H9 (cell line): Measurements from ENCODE around the gene ASS1. TPM values are rescaled to one million over a fixed set of nuclear protein-coding genes. Genes with fewer than 3 reads are reported as not detected.

ENCODE experiments used
- DNase-seq: peaks from one replicate; pipeline ENCODE4 v3.0.0-alpha.2; 2017
- H2AFZ ChIP-seq: one replicate; pipeline ENCODE4 v1.6.1; 2013; ENCODE audit warnings: mild to moderate bottlenecking, low read length, control low read depth, moderate library complexity
- H2AK5ac ChIP-seq: 2 replicates; pipeline ENCODE4 v1.6.1; 2013; ENCODE audit warnings: low read length, control low read depth, mixed read lengths; ENCODE audit not compliant: insufficient read length
- H2BK120ac ChIP-seq: one replicate; pipeline ENCODE4 v1.6.1; 2013; ENCODE audit warnings: low read depth, mild to moderate bottlenecking, low read length, control low read depth, inconsistent platforms; ENCODE audit not compliant: poor library complexity, severe bottlenecking
- H2BK12ac ChIP-seq: 2 replicates; pipeline ENCODE4 v1.6.1; 2013; ENCODE audit warnings: low read length, control low read depth, mixed read lengths, low read depth; ENCODE audit not compliant: insufficient read length
- H2BK15ac ChIP-seq: 2 replicates; pipeline ENCODE4 v1.6.1; 2013; ENCODE audit warnings: low read depth, low read length, control low read depth
- H2BK20ac ChIP-seq: one replicate; pipeline ENCODE4 v1.6.1; 2013; ENCODE audit warnings: low read depth, mild to moderate bottlenecking, low read length, control low read depth, inconsistent platforms; ENCODE audit not compliant: poor library complexity, severe bottlenecking
- H2BK5ac ChIP-seq: 2 replicates; pipeline ENCODE4 v1.6.1; 2013; ENCODE audit warnings: low read length, control low read depth, mixed read lengths; ENCODE audit not compliant: insufficient read length
- H3K14ac ChIP-seq: 2 replicates; pipeline ENCODE4 v1.6.1; 2013; ENCODE audit warnings: low read length, control low read depth; ENCODE audit not compliant: insufficient read depth
- H3K18ac ChIP-seq: 2 replicates; pipeline ENCODE4 v1.6.1; 2013; ENCODE audit warnings: low read depth, mild to moderate bottlenecking, mixed read lengths, low read length, control low read depth; ENCODE audit not compliant: insufficient read length
- H3K23ac ChIP-seq: 2 replicates; pipeline ENCODE4 v1.6.1; 2013; ENCODE audit warnings: low read length, control low read depth, mixed read lengths, low read depth; ENCODE audit not compliant: insufficient read length
- H3K23me2 ChIP-seq: 2 replicates; pipeline ENCODE4 v1.6.1; 2013; ENCODE audit warnings: low read depth, mild to moderate bottlenecking, mixed read lengths, low read length, control low read depth; ENCODE audit not compliant: insufficient read length, poor library complexity, severe bottlenecking
- H3K27ac ChIP-seq: 2 replicates; pipeline ENCODE4 v1.5.1; 2013; ENCODE audit warnings: low read length, control low read depth, mixed read lengths, low read depth; ENCODE audit not compliant: insufficient read length
- H3K27me3 ChIP-seq: 2 replicates; pipeline ENCODE4 v1.6.1; 2013; ENCODE audit warnings: low read length, control low read depth, inconsistent platforms; ENCODE audit not compliant: insufficient read depth
- H3K4ac ChIP-seq: 2 replicates; pipeline ENCODE4 v1.6.1; 2013; ENCODE audit warnings: low read depth, mild to moderate bottlenecking, control low read depth, inconsistent platforms, low read length, moderate library complexity
- H3K4me1 ChIP-seq: 2 replicates; pipeline ENCODE4 v1.6.1; 2013; ENCODE audit warnings: low read length, control low read depth, inconsistent platforms; ENCODE audit not compliant: insufficient read depth
- H3K4me2 ChIP-seq: 2 replicates; pipeline ENCODE4 v1.6.1; 2013; ENCODE audit warnings: low read length, control low read depth, mixed read lengths; ENCODE audit not compliant: insufficient read length, insufficient read depth
- H3K56ac ChIP-seq: 2 replicates; pipeline ENCODE4 v1.6.1; 2013; ENCODE audit warnings: low read depth, mild to moderate bottlenecking, mixed read lengths, low read length, control low read depth; ENCODE audit not compliant: insufficient read length
- H3K79me1 ChIP-seq: 2 replicates; pipeline ENCODE4 v1.6.1; 2013; ENCODE audit warnings: low read depth, mild to moderate bottlenecking, moderate library complexity, low read length, control low read depth, inconsistent platforms; ENCODE audit not compliant: insufficient read depth, poor library complexity, severe bottlenecking
- H3K79me2 ChIP-seq: 2 replicates; pipeline ENCODE4 v1.6.1; 2013; ENCODE audit warnings: low read length, control low read depth, inconsistent platforms; ENCODE audit not compliant: insufficient read depth
- H3K9ac ChIP-seq: 2 replicates; pipeline ENCODE4 v1.6.1; 2013; ENCODE audit warnings: low read length, control low read depth, mixed read lengths; ENCODE audit not compliant: insufficient read length; ENCODE audit errors: extremely low read depth
- H3K9me3 ChIP-seq: one replicate; pipeline ENCODE4 v1.6.1; 2013; ENCODE audit warnings: low read depth, low read length, inconsistent platforms; ENCODE audit not compliant: control insufficient read depth
- H3T11ph ChIP-seq: one replicate; pipeline ENCODE4 v1.6.1; 2013; ENCODE audit warnings: mild to moderate bottlenecking, low read length, control low read depth, inconsistent platforms
- H4K20me1 ChIP-seq: one replicate; pipeline ENCODE4 v1.6.1; 2013; ENCODE audit not compliant: control insufficient read depth, insufficient read length, insufficient read depth
- H4K5ac ChIP-seq: 2 replicates; pipeline ENCODE4 v1.6.1; 2013; ENCODE audit warnings: low read depth, mild to moderate bottlenecking, mixed read lengths, low read length, control low read depth; ENCODE audit not compliant: insufficient read length
- H4K8ac ChIP-seq: replicated peaks from 2 replicates; pipeline ENCODE4 v1.6.1; 2013; ENCODE audit warnings: low read length, control low read depth, mixed read lengths, low read depth; ENCODE audit not compliant: insufficient read length
- H4K91ac ChIP-seq: 2 replicates; pipeline ENCODE4 v1.6.1; 2013; ENCODE audit warnings: low read depth, mild to moderate bottlenecking, moderate library complexity, mixed read lengths, low read length, control low read depth; ENCODE audit not compliant: insufficient read length
- H3K27ac Mint-ChIP-seq, 3 experiments: 2 replicates in 2 of 3; 3 replicates in 1 of 3; pipeline ENCODE4 v1.8.0; 2020 to 2021; ENCODE audit warnings: mixed read lengths in 3 of 3, mild to moderate bottlenecking in 1 of 3, moderate library complexity in 1 of 3
- H3K27me3 Mint-ChIP-seq: 2 replicates; pipeline ENCODE4 v1.8.0; 2021; ENCODE audit warnings: low read depth, mild to moderate bottlenecking, moderate library complexity, mixed read lengths
- H3K36me3 Mint-ChIP-seq, 3 experiments: 2 replicates in 2 of 3; 3 replicates in 1 of 3; pipeline ENCODE4 v1.8.0; 2020 to 2021; ENCODE audit warnings: low read depth in 3 of 3, mixed read lengths in 3 of 3; ENCODE audit not compliant: insufficient read depth in 1 of 3
- H3K4me1 Mint-ChIP-seq, 2 experiments: 2 replicates each; pipeline ENCODE4 v1.8.0; 2020; ENCODE audit warnings: mixed read lengths in 2 of 2
- H3K4me3 Mint-ChIP-seq, 2 experiments: 2 replicates in 1 of 2; 3 replicates in 1 of 2; pipeline ENCODE4 v1.8.0; 2020 to 2021; ENCODE audit warnings: mild to moderate bottlenecking in 2 of 2, mixed read lengths in 2 of 2, moderate library complexity in 1 of 2
- H3K9me3 Mint-ChIP-seq, 2 experiments: 2 replicates in 1 of 2; 3 replicates in 1 of 2; pipeline ENCODE4 v1.8.0; 2020; ENCODE audit warnings: mild to moderate bottlenecking in 2 of 2, mixed read lengths in 2 of 2, moderate library complexity in 1 of 2
- WGBS: extraction: QIAGEN DNeasy Blood & Tissue Kit; methylation state at CpG from one replicate; pipeline ENCODE4 v1.1.7; 2013; ENCODE audit warnings: missing lambda C conversion rate, low lambda C conversion rate, mixed read lengths; ENCODE audit not compliant: insufficient read length; ENCODE audit errors: extremely low coverage; 5-methylcytosine and 5-hydroxymethylcytosine counted together
- total RNA-seq: library from RNA; stranded (reverse); gene quantifications from 2 replicates; pipeline ENCODE4 v1.2.1, GENCODE V29; 2021
- TF ChIP-seq, protein P1 (sequence below): fragments of 200-600 bp; sonication (generic); conservative IDR thresholded peaks from 3 replicates; pipeline ENCODE4 v1.8.0; 2021; ENCODE audit warnings: antibody characterized with exemption, mild to moderate bottlenecking

The ASS1 gene
- total RNA-seq, 1 experiment from 2014 or later, result 118 TPM

GRCh38 chr9:130429831-130430230 lies 14.9 kb upstream of the ASS1 start:
- H3K9me3 ChIP-seq, result no peaks in the 10 kb centered on the region
- H3K4me2 ChIP-seq, result no peak overlapping the region
- H3K4me1 ChIP-seq, result no peaks in the 10 kb centered on the region
- H3K27ac ChIP-seq, result no peak overlapping the region
- H4K91ac ChIP-seq, result no peak overlapping the region
- H3K56ac ChIP-seq, result no peak overlapping the region
- H3K79me1 ChIP-seq, result no peaks in the 10 kb centered on the region
- no peak overlapping the region for H3K9ac ChIP-seq
- no peak overlapping the region for H4K8ac ChIP-seq
- no peak overlapping the region for H2BK12ac ChIP-seq
- no peaks in the 10 kb centered on the region; a peak in 1 of 5 replicates for H3K9me3 Mint-ChIP-seq
- no peaks in the 10 kb centered on the region for H4K20me1 ChIP-seq
- peaks cover 34% of the 10 kb centered on the region for H3K27me3 Mint-ChIP-seq
- TF ChIP-seq, protein P1, sequence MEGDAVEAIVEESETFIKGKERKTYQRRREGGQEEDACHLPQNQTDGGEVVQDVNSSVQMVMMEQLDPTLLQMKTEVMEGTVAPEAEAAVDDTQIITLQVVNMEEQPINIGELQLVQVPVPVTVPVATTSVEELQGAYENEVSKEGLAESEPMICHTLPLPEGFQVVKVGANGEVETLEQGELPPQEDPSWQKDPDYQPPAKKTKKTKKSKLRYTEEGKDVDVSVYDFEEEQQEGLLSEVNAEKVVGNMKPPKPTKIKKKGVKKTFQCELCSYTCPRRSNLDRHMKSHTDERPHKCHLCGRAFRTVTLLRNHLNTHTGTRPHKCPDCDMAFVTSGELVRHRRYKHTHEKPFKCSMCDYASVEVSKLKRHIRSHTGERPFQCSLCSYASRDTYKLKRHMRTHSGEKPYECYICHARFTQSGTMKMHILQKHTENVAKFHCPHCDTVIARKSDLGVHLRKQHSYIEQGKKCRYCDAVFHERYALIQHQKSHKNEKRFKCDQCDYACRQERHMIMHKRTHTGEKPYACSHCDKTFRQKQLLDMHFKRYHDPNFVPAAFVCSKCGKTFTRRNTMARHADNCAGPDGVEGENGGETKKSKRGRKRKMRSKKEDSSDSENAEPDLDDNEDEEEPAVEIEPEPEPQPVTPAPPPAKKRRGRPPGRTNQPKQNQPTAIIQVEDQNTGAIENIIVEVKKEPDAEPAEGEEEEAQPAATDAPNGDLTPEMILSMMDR, result no peak
- H3K18ac ChIP-seq, result no peak overlapping the region
- H3K4ac ChIP-seq, result no peak overlapping the region
- no peaks in the 10 kb centered on the region for H3K79me2 ChIP-seq
- no peak overlapping the region for H2AK5ac ChIP-seq
- no CpG with 5 or more reads among the region's 6 CpGs for WGBS
- H3K14ac ChIP-seq, result no peak overlapping the region
- no peak overlapping the region for H3T11ph ChIP-seq
- no peak overlapping the region for H2BK120ac ChIP-seq
- no peak overlapping the region for H2AFZ ChIP-seq
- no peak overlapping the region for H2BK20ac ChIP-seq
- no peaks in the 10 kb centered on the region; the same call in 1 of the 2 replicates for H3K27me3 ChIP-seq
- H2BK15ac ChIP-seq, result no peak overlapping the region
- peaks cover 14 to 18% of the 10 kb centered on the region in 2 experiments for H3K4me1 Mint-ChIP-seq
- no peak overlapping the region for H4K5ac ChIP-seq
- no peak overlapping the region for H3K4me3 Mint-ChIP-seq
- no peak for DNase-seq
- H3K23ac ChIP-seq, result no peak overlapping the region
- peaks cover 4% of the 10 kb centered on the region for H3K23me2 ChIP-seq
- peak overlapping the region in 1 of 3 experiments; percentile 44; a peak in 2 of 7 replicates for H3K27ac Mint-ChIP-seq
- no peak overlapping the region for H2BK5ac ChIP-seq
- peaks cover 0 to 5% (median 2%) of the 10 kb centered on the region in 3 experiments; a peak in 2 of 7 replicates for H3K36me3 Mint-ChIP-seq
